Ectodermal cell (in vitro differentiated cells): Measurements from ENCODE around the gene GTF3C5.

Source experiments
- H3K27ac ChIP-seq: 2 replicates; pipeline ENCODE4 v1.7.0; 2013; ENCODE audit warnings: mild to moderate bottlenecking, low read depth, low read length; ENCODE audit not compliant: insufficient read depth, poor library complexity, severe bottlenecking
- H3K27me3 ChIP-seq: 2 replicates; pipeline ENCODE4 v1.7.0; 2013; ENCODE audit warnings: mild to moderate bottlenecking, low read length; ENCODE audit not compliant: insufficient read depth, control insufficient read depth, poor library complexity, severe bottlenecking
- H3K36me3 ChIP-seq: one replicate; pipeline ENCODE4 v1.7.0; 2013; ENCODE audit warnings: low read length; ENCODE audit not compliant: control insufficient read depth, insufficient read depth
- H3K4me1 ChIP-seq: one replicate; pipeline ENCODE4 v1.7.0; 2013; ENCODE audit warnings: low read length; ENCODE audit not compliant: control insufficient read depth, insufficient read depth
- H3K4me3 ChIP-seq: 2 replicates; pipeline ENCODE4 v1.7.0; 2013; ENCODE audit warnings: low read depth, low read length, control low read depth; ENCODE audit not compliant: insufficient read depth
- H3K9me3 ChIP-seq: 2 replicates; pipeline ENCODE4 v1.7.0; 2013; ENCODE audit warnings: mild to moderate bottlenecking, low read length, moderate library complexity; ENCODE audit not compliant: control insufficient read depth
- WGBS, 2 experiments: methylation state at CpG; one replicate each; pipeline ENCODE4 v1.1.7; 2013; ENCODE audit warnings: missing lambda C conversion rate in 2 of 2; 5-methylcytosine and 5-hydroxymethylcytosine counted together

GTF3C5 gene

GRCh38 chr9:133004999-133005760, 25.6 kb upstream of the GTF3C5 start:
- no peak overlapping the region for H3K27ac ChIP-seq
- no peak overlapping the region for H3K4me3 ChIP-seq
- WGBS, 2 experiments = 92 to 93% methylated on average over 14 of the region's 14 CpGs
- peaks cover 23% of the 10 kb centered on the region for H3K4me1 ChIP-seq
- H3K27me3 ChIP-seq = peaks cover 7% of the 10 kb centered on the region
- no peaks in the 10 kb centered on the region for H3K9me3 ChIP-seq
- H3K36me3 ChIP-seq = no peaks in the 10 kb centered on the region

GRCh38 chr9:133005957-133006356, 24.8 kb upstream of the GTF3C5 start:
- no peaks in the 10 kb centered on the region for H3K9me3 ChIP-seq
- H3K36me3 ChIP-seq = no peaks in the 10 kb centered on the region
- peaks cover 23% of the 10 kb centered on the region for H3K4me1 ChIP-seq
- no peak overlapping the region for H3K4me3 ChIP-seq
- no peak overlapping the region for H3K27ac ChIP-seq
- 85 to 93% methylated on average over 1 to 3 of the region's 3 CpGs for WGBS, 2 experiments
- H3K27me3 ChIP-seq = peaks cover 7% of the 10 kb centered on the region

DNA sequence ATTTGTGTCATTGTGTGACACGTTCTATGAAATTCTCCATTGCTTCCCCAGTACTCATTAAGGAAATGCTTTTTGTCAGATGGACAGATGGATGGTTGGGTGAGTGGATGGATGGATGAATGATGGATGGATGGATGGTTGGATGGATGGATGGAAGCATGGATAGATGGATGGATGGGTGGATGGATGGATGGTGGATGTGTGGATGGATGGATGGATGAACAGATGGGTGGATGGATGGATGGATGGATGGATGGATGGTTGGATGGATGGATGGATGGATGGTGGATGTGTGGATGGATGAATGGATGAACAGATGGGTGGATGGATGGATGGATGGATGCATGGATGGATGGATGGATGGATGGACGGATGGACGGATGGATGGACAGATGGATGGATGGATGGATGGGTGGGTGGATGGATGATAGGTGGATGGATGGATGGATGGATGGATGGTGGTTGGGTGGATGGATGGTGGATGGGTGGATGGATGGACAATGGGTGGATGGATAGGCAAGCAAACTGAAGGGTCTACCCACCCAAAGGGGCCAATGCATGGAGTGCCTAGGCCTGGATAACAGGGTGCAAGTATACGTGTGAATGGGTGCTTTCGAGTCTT, 24.0 kb upstream of the GTF3C5 start:
- no peaks in the 10 kb centered on the region for H3K9me3 ChIP-seq
- H3K27me3 ChIP-seq = peaks cover 7% of the 10 kb centered on the region
- H3K4me3 ChIP-seq = no peak overlapping the region
- no peaks in the 10 kb centered on the region for H3K36me3 ChIP-seq
- WGBS, 2 experiments = 72 to 73% methylated on average over 5 of the region's 5 CpGs
- peaks cover 23% of the 10 kb centered on the region for H3K4me1 ChIP-seq
- no peak overlapping the region for H3K27ac ChIP-seq

DNA sequence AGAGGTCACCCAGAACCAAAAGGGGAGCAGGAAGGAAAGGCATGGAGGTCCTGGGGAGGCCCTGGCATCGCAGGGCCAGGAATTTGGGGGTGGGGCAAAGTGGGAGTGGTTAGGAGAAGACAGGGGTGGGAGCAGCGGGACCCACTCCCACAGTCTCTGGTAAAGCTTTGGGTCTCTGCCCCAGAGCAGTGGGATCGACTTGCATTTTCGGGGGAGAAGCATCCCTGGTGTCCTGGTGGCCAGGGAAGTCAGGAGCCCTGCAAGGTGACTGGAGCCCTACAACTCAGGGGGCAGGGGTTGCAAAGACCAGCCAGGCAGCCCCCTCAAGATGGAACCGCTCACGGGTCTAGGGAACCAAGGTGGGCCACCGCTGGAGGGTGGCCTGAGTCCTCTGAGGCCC, 22.4 kb upstream of the GTF3C5 start:
- Histone ChIP-seq H3K9me3 (no peaks in the 10 kb centered on the region), H3K4me3 (no peak overlapping the region), H3K36me3 (no peaks in the 10 kb centered on the region), H3K4me1 (peaks cover 20% of the 10 kb centered on the region), H3K27me3 (no peaks in the 10 kb centered on the region), H3K27ac (no peak overlapping the region)
- 72% methylated on average over 7 of the region's 7 CpGs for WGBS, 2 experiments

DNA sequence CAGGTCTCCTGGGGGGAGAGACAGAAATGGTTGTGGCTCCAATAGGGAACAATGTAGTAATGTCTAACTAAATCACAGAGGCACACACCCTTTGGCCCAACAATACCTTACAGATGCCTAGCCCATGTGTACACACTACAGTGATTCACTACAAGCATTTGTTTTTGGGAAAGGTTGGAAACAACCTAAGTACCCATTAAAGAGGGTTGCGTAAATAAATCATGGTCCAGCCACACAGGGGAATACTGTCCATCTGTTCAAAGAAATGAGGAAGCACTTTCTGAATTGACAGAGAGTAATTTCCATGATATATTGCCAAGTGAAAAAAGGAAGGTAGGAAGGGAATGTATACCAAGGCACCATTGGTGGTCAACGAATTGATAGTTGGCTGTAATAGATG, 22.0 kb upstream of the GTF3C5 start:
- H3K9me3 ChIP-seq = no peaks in the 10 kb centered on the region
- no peaks in the 10 kb centered on the region for H3K36me3 ChIP-seq
- H3K4me3 ChIP-seq = no peak overlapping the region
- no peak overlapping the region for H3K27ac ChIP-seq
- 88 to 93% methylated on average over 2 of the region's 2 CpGs for WGBS, 2 experiments
- peaks cover 15% of the 10 kb centered on the region for H3K4me1 ChIP-seq
- no peaks in the 10 kb centered on the region for H3K27me3 ChIP-seq

- Histone ChIP-seq H3K9me3 (no peaks in the 10 kb centered on the region), H3K4me3 (no peak overlapping the region), H3K4me1 (peaks cover 3% of the 10 kb centered on the region), H3K27ac (no peak overlapping the region), H3K36me3 (no peaks in the 10 kb centered on the region), H3K27me3 (no peaks in the 10 kb centered on the region)
- WGBS, 2 experiments = 80% methylated on average over 5 of the region's 5 CpGs
Measured at GRCh38 chr9:133009906-133010582, 20.8 kb upstream of the GTF3C5 start.

GRCh38 chr9:133014696-133015095, 16.1 kb upstream of the GTF3C5 start:
- Histone ChIP-seq H3K27ac (no peak overlapping the region), H3K27me3 (no peaks in the 10 kb centered on the region), H3K9me3 (no peaks in the 10 kb centered on the region), H3K36me3 (no peaks in the 10 kb centered on the region), H3K4me3 (no peak overlapping the region), H3K4me1 (no peaks in the 10 kb centered on the region)
- WGBS, 2 experiments = 85 to 96% methylated on average over 4 to 5 of the region's 5 CpGs

- WGBS, 2 experiments = 86 to 88% methylated on average over 26 of the region's 26 CpGs
- no peak overlapping the region for H3K27ac ChIP-seq
- H3K36me3 ChIP-seq = no peaks in the 10 kb centered on the region
- no peaks in the 10 kb centered on the region for H3K27me3 ChIP-seq
- no peak overlapping the region for H3K4me3 ChIP-seq
- no peaks in the 10 kb centered on the region for H3K4me1 ChIP-seq
- no peaks in the 10 kb centered on the region for H3K9me3 ChIP-seq
Measured at GRCh38 chr9:133023117-133023890, 7.5 kb upstream of the GTF3C5 start.

DNA sequence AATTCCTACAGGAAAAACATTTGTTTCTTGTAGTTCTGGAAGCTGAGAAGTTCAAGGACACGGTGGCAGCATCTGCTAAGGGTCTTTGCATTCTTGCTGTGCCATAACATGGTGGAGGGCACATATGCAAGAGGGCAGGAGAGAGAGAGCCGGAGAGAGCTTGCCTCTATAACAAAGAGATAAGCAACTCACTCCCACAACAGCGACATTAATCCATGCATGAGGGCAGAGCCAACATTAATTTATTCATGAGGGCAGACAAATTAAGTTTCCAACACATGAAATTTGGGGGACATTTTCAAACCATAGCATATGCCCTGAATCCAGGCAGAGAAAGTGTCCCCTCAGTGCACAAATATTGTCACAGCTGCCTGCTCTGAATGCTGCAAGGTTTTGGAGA, 4.4 kb upstream of the GTF3C5 start:
- Histone ChIP-seq H3K4me1 (peaks cover under 1% of the 10 kb centered on the region), H3K4me3 (no peak overlapping the region), H3K27ac (no peak overlapping the region), H3K27me3 (no peaks in the 10 kb centered on the region), H3K9me3 (no peaks in the 10 kb centered on the region), H3K36me3 (no peaks in the 10 kb centered on the region)
- WGBS, 2 experiments = 72 to 82% methylated on average over 3 of the region's 3 CpGs

DNA sequence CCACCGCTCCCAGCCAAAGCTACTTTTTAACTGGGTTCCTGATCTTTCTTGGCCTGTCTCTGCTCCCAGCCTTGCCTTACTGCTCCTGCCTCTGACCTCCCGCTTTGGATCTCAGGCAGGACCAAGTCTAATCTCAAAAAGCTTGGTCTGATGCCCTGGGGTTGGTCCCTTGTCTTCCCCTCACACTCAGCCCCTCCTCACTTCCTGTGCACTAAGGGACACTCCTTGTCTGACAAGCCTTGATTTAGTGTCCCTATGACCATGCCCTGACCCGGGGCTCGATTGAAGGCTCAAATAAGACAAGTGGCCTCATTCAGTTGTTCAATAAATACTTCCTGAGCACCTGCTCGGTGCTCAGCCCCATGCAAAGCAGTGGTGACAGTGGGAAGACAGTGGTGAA, 3.7 kb upstream of the GTF3C5 start:
- no peaks in the 10 kb centered on the region for H3K9me3 ChIP-seq
- no peaks in the 10 kb centered on the region for H3K27me3 ChIP-seq
- no peak overlapping the region for H3K27ac ChIP-seq
- no peaks in the 10 kb centered on the region for H3K36me3 ChIP-seq
- peaks cover 5% of the 10 kb centered on the region for H3K4me1 ChIP-seq
- WGBS, 2 experiments = 71 to 72% methylated on average over 5 of the region's 5 CpGs
- no peak overlapping the region for H3K4me3 ChIP-seq
